NT2/D1 (cell line): ENCODE data around the gene LRBA.

Experiments used
- YY1 ChIP-seq: IDR thresholded peaks from 2 replicates; pipeline ENCODE4 v1.6.1; 2011; ENCODE audit not compliant: insufficient read length, insufficient read depth
- ZNF274 ChIP-seq: IDR thresholded peaks from 2 replicates; pipeline ENCODE4 v1.6.1; 2011; ENCODE audit warnings: mild to moderate bottlenecking, low read depth, low read length

GRCh38 chr4:150425161-150425560, 589.9 kb downstream of the LRBA start:
- TF ChIP-seq ZNF274 (no peak), YY1 (no peak)
